ENCODE data around the gene PLEK. TPM values are rescaled to one million over a fixed set of nuclear protein-coding genes. Genes with fewer than 3 reads are reported as not detected.

PLEK gene, protein sequence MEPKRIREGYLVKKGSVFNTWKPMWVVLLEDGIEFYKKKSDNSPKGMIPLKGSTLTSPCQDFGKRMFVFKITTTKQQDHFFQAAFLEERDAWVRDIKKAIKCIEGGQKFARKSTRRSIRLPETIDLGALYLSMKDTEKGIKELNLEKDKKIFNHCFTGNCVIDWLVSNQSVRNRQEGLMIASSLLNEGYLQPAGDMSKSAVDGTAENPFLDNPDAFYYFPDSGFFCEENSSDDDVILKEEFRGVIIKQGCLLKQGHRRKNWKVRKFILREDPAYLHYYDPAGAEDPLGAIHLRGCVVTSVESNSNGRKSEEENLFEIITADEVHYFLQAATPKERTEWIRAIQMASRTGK
- not detected in 2 replicates for total RNA-seq

DNA sequence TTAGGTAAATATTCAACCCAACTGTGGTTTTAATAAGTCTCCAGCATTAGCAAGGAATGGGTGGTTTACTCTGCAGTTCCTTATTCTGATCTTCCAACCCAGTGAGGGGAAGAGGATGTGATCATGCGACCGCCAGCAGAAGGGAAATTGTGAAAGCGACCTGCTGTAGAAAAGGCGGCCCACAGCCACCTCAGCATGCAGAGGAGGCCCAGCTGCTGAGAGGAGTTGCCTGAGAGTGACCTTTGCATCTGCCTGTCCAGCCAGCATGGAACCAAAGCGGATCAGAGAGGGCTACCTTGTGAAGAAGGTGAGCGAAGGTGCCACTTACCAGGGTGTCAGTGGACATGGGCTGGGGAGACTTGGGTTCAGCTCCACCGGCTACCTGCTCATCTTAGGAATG, at the start of gene PLEK:
TSS of gene PLEK (plus strand) at position 196 of the 400 bp plus-strand sequence. CDS start at position 266, 70 bp downstream.

DNA sequence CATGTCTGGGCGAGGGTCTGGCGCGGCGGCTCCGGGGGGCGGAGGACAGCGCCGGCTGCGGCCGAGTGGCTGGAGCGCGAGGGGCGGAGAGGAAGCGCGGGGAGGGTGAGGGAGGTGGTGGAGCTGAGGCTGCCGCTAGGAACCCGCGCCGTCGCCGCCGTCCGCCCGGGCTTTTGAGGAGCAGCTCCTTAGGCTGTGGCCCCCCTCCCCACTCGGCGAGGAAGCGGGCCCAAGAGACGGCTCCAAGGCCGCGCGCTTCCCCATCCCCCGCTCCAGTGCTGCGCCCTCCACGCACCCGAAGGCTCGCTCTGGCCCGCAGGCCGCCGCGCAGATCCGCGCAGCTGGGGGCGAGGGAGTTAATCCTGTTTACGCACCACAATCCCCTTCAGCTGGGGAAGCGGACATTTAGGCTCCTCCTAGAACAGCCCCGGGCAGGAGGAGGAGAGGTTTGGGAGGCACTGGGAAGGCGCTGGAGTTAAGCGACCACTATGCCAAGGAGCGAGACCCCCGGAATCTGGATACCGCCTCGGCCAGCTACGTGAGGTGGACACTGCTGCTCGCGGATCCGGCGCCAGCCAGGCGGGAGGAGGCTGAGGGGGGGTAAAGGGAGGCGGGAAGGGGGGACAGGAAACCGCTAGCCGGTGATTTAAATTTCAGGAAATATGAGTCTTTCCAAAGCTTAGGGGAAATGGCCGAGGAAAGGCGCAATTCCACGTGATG, 45.5 kb upstream of the PLEK start, which contains the start of gene CNRIP1:
TSS of gene CNRIP1 (minus strand) at position 552 of the 720 bp plus-strand sequence. CDS start at position 3, 549 bp downstream.

Other genes starting within 250 kb of the PLEK start
- gene PNO1, start 207.4 kb upstream of the PLEK start, total RNA-seq = 11.3 and 11.9 TPM in 2 replicates
- gene PPP3R1, start 112.8 kb upstream of the PLEK start, total RNA-seq = 23.3 and 26.8 TPM in 2 replicates
- gene CNRIP1, start 45.3 kb upstream of the PLEK start, total RNA-seq = 30.1 and 32.4 TPM in 2 replicates
- 0.31 and 0.78 TPM in 2 replicates for gene FBXO48, start 102.0 kb downstream of the PLEK start, total RNA-seq
- gene APLF, start 102.3 kb downstream of the PLEK start, total RNA-seq = 3.0 and 4.6 TPM in 2 replicates

Measured in cardiac ventricle fibroblast (primary cell).